GM21390 (cell line): ENCODE measurements around the gene RNF180.

Experiments used
- ATAC-seq: cut with Tn5 transposase; IDR thresholded peaks from one replicate; pipeline ENCODE4 v1.9.1; 2021; ENCODE audit not compliant: unreplicated experiment

RNF180 gene

GRCh38 chr5:64165500-64166200, at the start of gene RNF180:
Gene RNF180 (plus strand): TSS chr5:64165843. CDS start chr5:64200808, 34,965 bp downstream.
- ATAC-seq, result peak; percentile 40

GRCh38 chr5:64125521-64125920, 40.1 kb upstream of the RNF180 start:
- ATAC-seq, result no peak

DNA sequence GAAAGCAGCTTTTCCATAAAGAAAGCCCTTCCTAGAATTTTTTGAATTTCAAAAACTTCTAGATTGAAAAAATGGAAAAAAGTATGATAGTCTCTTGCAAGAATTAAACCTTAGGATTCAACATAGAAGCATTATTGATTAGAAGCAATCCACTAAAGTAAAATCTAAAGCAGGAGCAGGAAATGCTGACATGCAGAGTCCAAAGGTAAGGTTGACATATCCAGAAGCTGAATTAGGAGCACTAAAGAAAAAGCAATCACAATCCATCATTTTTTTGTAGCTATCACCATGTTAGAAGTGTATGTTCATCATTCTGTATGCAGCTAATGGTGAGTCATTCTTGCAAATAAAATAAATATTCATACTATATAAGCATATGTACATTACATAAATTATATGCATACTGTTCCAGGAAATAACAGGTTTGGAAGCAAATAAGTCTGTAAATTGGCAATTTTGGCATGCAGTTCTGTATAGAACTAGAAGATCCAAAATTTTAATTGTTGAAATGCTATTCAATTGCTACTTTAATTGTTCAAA, 39.4 kb upstream of the RNF180 start:
- no peak for ATAC-seq

DNA sequence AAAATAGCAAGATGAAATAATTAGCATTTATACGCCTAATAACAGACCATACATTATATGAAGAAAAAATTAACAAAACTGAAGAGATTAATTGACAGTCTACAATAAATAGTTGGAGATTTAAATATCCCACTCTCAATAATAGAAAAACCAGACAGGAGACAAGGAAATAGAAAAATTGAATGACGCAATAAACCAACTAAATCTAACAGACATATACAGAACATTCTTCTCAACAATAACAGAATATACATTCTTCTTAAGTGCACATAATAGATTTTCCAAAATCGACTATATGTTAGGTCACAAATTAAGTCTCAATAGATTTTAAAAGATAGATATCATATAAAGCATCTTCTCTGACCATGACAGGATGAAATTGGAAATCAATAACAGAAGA, 25.6 kb upstream of the RNF180 start:
- no peak for ATAC-seq

GRCh38 chr5:64144425-64145215, 21.0 kb upstream of the RNF180 start:
- no peak for ATAC-seq

DNA sequence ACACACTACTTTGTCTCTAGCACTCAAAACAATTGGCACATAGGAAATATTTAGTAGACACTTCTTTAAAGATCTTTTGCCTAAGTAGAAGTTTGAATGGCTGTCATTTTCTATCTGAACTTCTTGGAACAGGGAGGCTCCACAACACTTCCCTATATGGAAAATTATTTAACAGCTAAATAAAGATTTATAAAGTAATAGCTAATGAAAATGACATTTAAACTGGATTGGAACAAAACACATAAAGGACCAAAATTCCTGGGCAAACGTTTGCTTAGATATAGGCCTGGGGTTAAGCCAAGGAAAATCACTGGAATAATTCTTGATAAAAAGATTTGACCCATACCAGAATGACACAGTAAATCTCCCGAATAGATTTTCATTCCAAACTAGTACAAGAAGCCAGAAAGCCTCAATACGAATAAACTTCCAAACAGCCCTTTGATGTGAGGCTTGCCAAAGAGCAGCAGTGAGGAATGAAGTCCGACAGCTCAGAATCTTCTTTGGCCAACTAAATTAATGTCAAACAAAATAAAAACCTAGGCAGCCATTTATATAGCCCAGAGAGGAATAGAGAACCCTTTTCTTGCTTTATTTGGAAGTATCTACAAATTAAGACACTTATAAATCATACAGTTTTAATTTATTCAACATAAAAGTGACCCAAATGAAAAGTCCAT, 20.3 kb upstream of the RNF180 start:
- no peak for ATAC-seq

DNA sequence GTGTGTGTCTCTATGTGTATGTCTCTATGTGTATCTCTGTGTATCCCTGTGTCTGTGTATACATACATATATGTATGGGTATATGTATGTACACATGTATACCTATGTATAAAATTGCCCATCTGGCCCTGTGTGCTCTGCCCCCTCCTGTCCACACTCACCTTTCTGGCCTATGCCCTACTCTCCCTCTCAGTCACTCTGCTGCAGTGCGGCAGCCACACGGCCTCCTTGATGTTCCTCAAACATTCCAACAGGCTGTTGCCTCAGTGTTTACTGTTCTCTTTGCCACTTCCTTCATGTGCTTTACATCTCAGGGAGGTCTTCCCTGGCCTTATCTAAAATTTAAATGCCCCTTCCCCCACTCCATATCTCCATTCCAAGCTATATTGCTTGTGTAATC, 18.3 kb upstream of the RNF180 start:
- no peak for ATAC-seq

DNA sequence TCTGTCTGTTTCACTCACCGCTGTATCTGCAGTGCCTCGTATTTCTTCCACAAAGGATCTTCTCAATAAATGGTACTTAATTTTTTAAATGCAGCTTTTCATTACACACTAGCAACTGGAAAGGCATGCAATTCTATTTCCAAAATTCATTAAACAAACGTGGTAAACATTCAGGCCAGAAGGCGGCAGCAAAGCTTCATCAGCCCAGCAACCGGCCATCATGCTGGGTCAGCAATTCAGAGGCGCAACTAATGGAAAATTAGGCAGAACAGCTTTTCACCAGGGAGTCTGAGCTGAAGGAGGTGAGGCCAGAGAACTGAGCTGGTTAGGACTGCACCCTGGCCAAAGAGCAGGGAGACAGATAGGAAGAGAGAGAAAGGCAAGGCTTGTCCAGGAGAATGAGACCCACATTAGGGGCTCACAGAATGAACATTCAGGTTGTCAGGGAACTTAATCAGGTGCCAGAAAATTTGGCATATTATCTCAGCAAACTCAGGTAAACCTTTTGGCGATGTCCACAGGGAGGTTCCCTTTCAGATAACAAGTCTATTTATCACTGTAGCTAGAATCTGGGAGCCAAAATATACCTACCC, 17.7 kb upstream of the RNF180 start:
- ATAC-seq, result no peak

DNA sequence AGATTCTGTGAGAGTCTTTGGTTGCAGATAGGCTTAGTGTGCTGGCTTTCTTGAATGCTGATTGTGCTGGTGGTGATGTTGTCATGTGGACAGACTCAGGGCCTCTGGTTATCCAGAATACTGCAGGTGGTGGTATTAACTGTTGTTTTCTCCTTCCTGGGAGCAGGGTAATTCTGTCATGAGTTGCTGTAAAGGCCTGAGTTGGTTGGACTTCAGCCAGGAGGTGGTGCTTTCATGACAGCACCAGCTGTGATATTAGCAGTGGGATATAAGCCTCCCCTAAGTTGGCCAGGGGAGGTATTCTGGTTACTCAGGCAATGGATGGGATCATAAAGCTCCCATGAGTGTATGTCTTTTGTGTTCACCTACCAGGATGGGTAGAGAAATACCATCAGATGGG, 16.4 kb upstream of the RNF180 start:
- no peak for ATAC-seq

DNA sequence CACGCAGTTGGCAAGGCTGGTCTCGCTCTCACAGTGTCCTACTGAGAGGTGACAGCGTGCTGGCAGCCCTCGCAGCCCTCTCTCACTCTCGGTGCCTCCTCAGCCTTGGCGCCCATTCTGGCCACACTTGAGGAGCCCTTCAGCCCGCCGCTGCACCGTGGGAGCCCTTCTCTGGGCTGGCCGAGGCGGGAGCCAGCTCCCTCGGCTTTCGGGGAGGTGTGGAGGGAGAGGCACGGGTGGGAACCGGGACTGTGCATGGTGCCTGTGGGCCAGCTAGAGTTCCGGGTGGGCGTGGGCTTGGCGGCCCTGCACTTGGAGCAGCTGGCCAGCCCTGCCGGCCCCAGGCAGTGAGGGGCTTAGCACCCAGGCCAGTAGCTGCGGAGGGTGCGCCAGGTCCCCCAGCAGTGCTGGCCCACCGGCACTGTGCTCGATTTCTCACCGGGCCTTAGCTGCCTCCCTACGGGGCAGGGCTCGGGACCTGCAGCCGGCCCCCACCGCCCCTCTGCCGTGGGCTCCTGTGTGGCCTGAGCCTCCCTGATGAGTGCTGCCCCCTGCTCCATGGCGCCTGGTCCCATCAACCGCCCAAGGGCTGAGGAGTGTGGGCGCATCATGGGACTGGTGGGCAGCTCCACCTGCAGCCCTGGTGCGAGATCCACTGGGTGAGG, 15.7 kb upstream of the RNF180 start:
- ATAC-seq, result no peak

DNA sequence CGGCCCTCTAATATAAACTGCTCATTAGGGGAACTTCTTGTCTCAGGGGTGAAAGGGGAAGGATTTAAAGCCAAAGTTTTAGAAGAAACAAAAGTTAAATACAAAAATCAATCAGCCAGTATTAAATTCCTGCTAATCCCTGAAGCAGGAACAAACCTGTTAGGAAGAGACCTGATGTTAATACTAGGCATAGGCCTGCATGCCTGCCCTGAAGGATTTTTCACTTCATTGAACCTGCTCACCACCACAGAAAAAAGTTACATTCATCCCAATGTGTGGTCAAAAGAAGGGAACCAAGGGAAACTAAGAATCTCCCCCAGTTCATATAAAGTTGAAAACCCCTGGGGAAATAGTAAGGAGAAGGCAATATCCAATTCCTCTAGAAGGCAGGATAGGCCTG, 9.4 kb upstream of the RNF180 start:
- no peak for ATAC-seq

DNA sequence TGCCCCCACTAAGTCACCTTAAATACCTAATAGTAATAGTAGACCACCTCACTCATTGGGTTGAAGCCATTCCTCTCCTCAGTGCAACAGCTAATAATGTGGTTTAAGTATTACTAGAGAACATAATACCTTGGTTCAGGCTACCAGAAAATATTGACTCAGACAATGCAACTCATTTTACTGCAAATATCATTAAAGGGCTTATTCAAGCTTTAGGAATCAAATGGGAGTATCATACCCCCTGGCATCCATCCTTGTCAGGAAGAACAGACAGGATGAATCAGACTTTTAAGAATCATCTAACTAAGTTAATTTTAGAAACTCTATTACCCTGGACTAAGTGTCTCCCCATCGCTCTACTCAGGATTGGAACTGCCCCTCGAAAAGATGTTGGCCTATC, 6.8 kb upstream of the RNF180 start:
- ATAC-seq, result no peak

- no peak for ATAC-seq
Measured at GRCh38 chr5:64160201-64160600, 5.4 kb upstream of the RNF180 start.

GRCh38 chr5:64161420-64161819, 4.2 kb upstream of the RNF180 start:
- ATAC-seq, result no peak

DNA sequence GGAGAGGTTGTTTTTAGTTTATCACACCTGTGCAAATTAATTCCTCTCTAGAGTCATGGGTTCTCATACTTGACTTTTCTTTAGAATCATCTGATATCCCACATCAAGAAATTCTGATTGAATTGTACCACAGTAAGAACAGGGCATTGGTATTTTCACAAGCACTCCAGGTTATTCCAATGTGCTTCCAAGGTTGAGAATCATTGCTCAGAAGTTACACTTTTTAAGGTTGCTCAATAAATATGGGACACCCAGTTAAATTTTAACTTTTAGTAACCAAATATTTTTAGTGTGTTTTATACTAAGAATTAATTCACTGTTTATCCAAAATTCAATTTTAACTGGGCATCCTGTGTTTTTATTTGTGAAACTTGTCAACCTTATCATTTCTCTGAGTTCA, 2.5 kb upstream of the RNF180 start:
- ATAC-seq, result no peak

DNA sequence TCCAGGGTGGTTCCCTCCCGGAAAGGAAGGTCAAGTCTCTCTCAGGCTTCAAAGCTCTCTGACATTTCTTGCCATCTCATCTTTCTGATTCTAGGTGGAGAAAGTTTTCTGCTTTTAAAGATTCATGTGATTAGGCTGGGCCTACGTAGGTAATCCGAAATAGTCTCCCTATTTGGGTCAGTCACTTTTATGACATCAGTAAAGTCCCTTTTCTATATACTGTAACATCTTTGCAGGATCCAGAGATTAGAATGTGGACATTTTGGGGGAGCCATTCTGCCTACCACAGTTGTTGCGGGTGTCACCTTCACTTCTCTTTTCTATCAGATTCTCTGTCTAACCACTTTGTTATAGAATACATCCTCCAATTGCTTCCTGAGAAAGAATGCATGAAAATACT, 1.9 kb upstream of the RNF180 start:
- ATAC-seq, result no peak

- ATAC-seq, result no peak
Measured at GRCh38 chr5:64164166-64164565, 1.5 kb upstream of the RNF180 start.

- no peak for ATAC-seq
Measured at GRCh38 chr5:64165160-64165499, 513 bp upstream of the RNF180 start.

GRCh38 chr5:64166201-64166959, 737 bp downstream of the RNF180 start:
- no peak for ATAC-seq

DNA sequence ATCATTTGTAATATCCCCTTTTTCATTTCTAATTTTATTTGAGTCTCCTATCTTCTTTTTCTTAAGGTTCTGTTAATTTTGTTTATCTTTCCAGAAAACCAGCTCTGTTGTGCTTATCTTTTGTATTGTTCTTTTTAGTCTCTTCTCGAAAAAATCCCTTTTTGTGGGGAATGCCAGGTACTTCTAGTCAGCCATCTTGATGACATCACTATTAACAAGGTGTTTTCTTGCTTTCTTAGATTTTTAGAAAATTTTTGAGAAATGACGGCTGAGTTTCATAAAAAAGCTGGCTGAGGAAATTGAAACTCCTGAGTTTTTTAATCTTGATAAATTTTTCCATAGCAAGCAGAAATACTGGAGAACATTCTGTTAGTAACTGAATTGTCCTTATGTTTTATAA, 10.7 kb downstream of the RNF180 start:
- ATAC-seq, result no peak
